Activated CD4-positive, alpha-beta T cell treated with anti-CD3 and anti-CD28 coated beads, Interleukin-2, amount 50 U/mL, for 16 hours (primary cell): Measurements from ENCODE around the gene SEMA4C.
"Not testable (repeated sequence)": the region's sequence is repeated elsewhere in the genome, so short reads cannot be mapped to it uniquely, and the experiment has no call there.

Source experiments
- DNase-seq: peaks from one replicate; pipeline ENCODE4 v3.0.0-alpha.2; 2020

SEMA4C gene

GRCh38 chr2:96864343-96865091 is 5.4 kb downstream of the SEMA4C start:
- no peak for DNase-seq

- no peak for DNase-seq
Observed at GRCh38 chr2:96863575-96864342, 6.1 kb downstream of the SEMA4C start.

GRCh38 chr2:96863056-96863455 is 6.8 kb downstream of the SEMA4C start:
- DNase-seq = not testable (repeated sequence)

- no peak for DNase-seq
Observed at GRCh38 chr2:96861074-96861473, 8.8 kb downstream of the SEMA4C start.

GRCh38 chr2:96860065-96861029 is 9.5 kb downstream of the SEMA4C start:
- DNase-seq = no peak

GRCh38 chr2:96859681-96860064 is 10.2 kb downstream of the SEMA4C start:
- DNase-seq = no peak

- no peak for DNase-seq
Observed at GRCh38 chr2:96859099-96859649, 10.7 kb downstream of the SEMA4C start.

GRCh38 chr2:96857667-96858372 is 12.1 kb downstream of the SEMA4C start, which contains the start of gene ANKRD39:
Gene ANKRD39 (minus strand): TSS chr2:96858016. CDS start chr2:96857987, 29 bp downstream.
- peak; percentile 99 for DNase-seq

GRCh38 chr2:96856776-96857666 is 12.9 kb downstream of the SEMA4C start:
- peak; percentile 67 for DNase-seq

GRCh38 chr2:96853321-96853720 is 16.6 kb downstream of the SEMA4C start:
- no peak for DNase-seq

GRCh38 chr2:96852667-96853066 is 17.2 kb downstream of the SEMA4C start:
- DNase-seq = no peak

- DNase-seq = no peak
Observed at GRCh38 chr2:96848264-96848663, 21.6 kb downstream of the SEMA4C start.

GRCh38 chr2:96847586-96847985 is 22.3 kb downstream of the SEMA4C start:
- no peak for DNase-seq

- no peak for DNase-seq
Observed at GRCh38 chr2:96846825-96847224, 23.1 kb downstream of the SEMA4C start.

- DNase-seq = no peak
Observed at GRCh38 chr2:96844405-96844808, 25.5 kb downstream of the SEMA4C start.

- no peak for DNase-seq
Observed at GRCh38 chr2:96843538-96844268, 26.2 kb downstream of the SEMA4C start, which contains the start of gene ANKRD23. Gene ANKRD23 (minus strand): TSS chr2:96844021. CDS start chr2:96843992, 29 bp downstream.

GRCh38 chr2:96842600-96842999 is 27.3 kb downstream of the SEMA4C start:
- DNase-seq = no peak

GRCh38 chr2:96841701-96842495 is 28.0 kb downstream of the SEMA4C start:
- no peak for DNase-seq
